WI38 (cell line): ENCODE measurements around the gene TP53I13.

Source experiments
- H3K4me3 ChIP-seq: 2 replicates; pipeline ENCODE4 v1.5.1; 2011; ENCODE audit warnings: low read depth, mild to moderate bottlenecking, control low read depth, low read length
- TF ChIP-seq, protein P1 (sequence below): IDR thresholded peaks from 2 replicates; pipeline ENCODE4 v1.5.1; 2012; ENCODE audit warnings: low read depth, mild to moderate bottlenecking, control low read depth, low read length

TP53I13 gene

DNA sequence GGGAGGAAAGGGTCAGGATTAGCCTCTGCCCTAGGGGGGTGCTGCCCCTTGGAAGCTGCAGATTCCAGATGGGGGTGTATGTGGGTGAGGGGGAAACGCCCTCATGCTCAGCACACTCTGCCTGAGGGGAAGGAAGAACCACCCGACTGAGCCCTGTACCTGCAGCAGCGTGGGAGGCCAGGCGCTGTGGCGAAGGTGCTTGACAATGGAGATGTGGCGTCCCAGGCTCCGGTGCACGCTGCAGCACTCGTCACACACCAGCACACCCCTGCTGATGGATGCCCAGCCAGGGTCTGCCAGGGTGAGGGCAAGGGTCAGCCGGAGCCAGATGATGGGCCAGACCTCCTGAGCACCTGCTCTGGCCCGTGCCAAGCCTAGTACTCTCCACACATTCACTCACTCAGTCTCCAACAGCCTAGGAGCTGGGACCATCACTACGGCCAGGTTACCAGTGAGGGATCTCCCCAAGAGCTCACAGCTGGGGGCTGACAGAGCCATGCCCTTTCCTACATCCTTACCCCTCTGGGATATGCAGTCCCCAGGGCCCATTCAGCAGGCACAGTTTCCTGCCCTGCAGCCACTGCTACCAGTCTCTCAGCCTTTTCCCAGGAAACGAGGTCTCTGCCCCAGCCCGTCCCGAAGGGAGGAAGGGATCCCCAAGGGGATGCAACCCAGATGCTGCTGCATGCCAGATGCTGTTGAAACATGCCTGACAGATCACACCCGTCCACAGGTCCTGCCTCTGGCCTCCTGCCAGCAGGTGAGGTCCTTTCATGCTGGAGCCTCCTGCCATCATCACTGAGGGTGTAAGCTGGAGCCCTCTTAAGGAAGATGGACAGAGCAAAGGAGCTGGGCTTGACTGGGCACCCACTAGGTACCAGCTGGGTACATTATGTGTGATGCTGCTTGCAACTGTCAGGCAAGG, 15.1 kb downstream of the TP53I13 start:
- TF ChIP-seq, protein P1, sequence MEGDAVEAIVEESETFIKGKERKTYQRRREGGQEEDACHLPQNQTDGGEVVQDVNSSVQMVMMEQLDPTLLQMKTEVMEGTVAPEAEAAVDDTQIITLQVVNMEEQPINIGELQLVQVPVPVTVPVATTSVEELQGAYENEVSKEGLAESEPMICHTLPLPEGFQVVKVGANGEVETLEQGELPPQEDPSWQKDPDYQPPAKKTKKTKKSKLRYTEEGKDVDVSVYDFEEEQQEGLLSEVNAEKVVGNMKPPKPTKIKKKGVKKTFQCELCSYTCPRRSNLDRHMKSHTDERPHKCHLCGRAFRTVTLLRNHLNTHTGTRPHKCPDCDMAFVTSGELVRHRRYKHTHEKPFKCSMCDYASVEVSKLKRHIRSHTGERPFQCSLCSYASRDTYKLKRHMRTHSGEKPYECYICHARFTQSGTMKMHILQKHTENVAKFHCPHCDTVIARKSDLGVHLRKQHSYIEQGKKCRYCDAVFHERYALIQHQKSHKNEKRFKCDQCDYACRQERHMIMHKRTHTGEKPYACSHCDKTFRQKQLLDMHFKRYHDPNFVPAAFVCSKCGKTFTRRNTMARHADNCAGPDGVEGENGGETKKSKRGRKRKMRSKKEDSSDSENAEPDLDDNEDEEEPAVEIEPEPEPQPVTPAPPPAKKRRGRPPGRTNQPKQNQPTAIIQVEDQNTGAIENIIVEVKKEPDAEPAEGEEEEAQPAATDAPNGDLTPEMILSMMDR, result no peak
- no peak overlapping the region for H3K4me3 ChIP-seq

GRCh38 chr17:29584452-29585079, 16.1 kb downstream of the TP53I13 start:
- H3K4me3 ChIP-seq, result no peak overlapping the region
- TF ChIP-seq, protein P1, result no peak

DNA sequence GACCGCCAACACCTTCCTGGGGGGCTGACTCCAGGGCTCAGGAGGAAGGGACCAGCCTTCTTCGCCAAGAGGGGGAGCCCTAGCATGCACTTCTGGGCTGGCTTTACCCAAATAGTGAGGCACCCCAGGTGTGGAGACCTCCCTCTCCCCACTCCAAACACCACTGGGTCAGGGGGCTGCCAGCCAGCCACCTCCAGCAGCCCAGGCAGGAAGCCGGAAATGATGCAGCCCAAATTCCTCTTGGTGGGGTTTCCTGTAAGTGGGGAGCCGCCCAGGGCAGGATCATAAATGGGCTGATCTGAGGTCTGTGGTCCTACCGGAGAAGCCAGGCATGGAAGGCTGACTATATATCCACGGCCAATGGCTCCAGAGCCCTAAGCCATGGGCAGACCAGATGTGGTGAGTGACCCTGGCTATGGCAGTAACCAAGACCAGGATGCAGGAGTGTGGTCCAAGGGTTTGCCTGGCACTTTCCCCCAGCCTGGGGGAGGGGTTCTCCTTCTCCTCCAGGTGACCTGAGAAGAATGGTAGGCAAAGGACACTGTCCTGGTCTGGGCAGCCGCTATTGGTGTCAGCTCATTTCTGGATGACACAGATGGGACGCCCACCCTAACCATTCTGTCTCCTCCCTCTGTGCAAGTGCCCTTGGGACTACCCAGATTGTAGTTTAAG, 16.7 kb downstream of the TP53I13 start:
- H3K4me3 ChIP-seq, result no peak overlapping the region
- TF ChIP-seq, protein P1, result no peak

DNA sequence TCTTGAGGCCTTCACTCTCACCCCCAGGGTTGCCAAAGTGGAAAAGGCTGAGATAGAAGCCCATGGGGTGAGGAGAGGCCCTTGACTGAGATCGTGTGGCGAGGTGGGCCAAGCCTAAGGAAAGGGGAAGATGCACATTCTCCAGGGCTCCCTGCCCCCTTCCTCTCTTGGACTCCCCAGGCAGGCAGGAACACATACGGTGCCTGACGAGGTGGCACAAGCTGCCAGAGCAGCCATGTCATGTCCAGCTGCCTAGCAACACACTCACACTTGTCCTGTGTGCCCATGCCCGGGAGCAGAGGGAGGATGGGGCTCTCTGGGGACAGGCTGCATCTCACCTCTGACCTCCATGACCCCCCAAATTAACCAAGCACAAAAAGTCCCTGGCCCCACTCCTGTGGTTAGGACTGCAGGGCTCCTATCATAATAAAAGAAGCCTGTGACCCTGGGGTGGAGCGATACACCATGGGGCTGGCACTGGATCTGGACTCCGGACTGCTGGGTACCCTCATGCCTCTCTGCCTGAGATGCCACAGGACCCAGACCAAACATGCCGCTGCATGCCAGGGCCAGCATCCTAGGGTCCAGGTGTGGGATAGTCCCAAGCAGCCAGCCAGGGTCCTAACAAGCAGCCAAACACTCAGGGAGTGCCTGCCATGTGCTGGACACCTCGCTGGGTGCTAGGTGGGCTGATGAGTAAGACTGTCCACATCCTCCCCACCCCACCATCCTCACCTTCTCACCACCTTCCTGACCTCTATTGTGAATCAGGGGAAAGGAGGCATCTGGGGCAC, 18.4 kb downstream of the TP53I13 start:
- TF ChIP-seq, protein P1, result no peak
- no peak overlapping the region for H3K4me3 ChIP-seq

DNA sequence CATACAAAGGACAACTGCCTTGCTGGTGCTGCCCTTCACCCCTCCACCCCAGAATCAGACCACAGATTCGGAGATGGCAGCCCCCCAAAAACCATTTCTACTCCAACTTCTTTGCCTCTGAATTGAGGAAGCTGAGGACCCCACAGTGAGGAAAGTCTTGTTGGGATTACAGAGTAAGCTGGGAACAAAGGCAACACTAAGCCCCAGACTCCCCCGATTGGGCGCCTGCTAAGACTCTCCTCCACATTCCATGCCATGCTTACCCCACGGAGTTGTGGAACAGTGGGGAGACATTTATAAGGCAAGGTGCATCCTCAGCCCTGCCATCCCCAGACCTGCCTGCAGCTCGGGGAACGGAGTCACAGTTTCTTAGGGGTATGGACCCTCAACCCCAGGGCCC, 19.1 kb downstream of the TP53I13 start:
- TF ChIP-seq, protein P1, result no peak
- peak overlapping the region; percentile 84 for H3K4me3 ChIP-seq

GRCh38 chr17:29588017-29588561, 19.6 kb downstream of the TP53I13 start:
- TF ChIP-seq, protein P1, result no peak
- peak overlapping the region; percentile 84 for H3K4me3 ChIP-seq
